Common myeloid progenitor, CD34-positive (primary cell): ENCODE data around the gene TSPYL2.

ENCODE experiments used
- CTCF ChIA-PET: fragments of 350-600 bp; sonication (Branson Sonifier 250); formaldehyde crosslinking; loops from one replicate; lab custom pipeline; 2021; ENCODE audit warnings: antibody characterized with exemption; lab: Charles Lee
- POLR2A ChIA-PET: fragments of 350-600 bp; sonication (Branson Sonifier 250); formaldehyde crosslinking; loops from one replicate; lab custom pipeline; 2021; ENCODE audit warnings: antibody characterized with exemption; lab: Charles Lee
- DNase-seq, 3 donors: peaks; one replicate each; pipeline versions ENCODE4 v3.0.0 to v3.0.0-alpha.2; 2013
- H3K27ac ChIP-seq, 2 experiments: 1 replicate in 1 of 2; 2 replicates in 1 of 2; pipeline ENCODE4 v1.7.0; 2013; ENCODE audit warnings: inconsistent platforms in 2 of 2, low read length in 2 of 2, mild to moderate bottlenecking in 2 of 2, low read depth in 1 of 2, moderate library complexity in 1 of 2; ENCODE audit not compliant: severe bottlenecking in 2 of 2, insufficient read depth in 1 of 2, poor library complexity in 1 of 2
- H3K27me3 ChIP-seq, 5 experiments: replicated peaks in 2 of 5; 1 replicate in 3 of 5; 2 replicates in 2 of 5; pipeline versions ENCODE4 v1.6.1 to v1.7.0; 2013; ENCODE audit warnings: low read length in 4 of 5, mild to moderate bottlenecking in 2 of 5, moderate library complexity in 2 of 5, inconsistent platforms in 1 of 5; ENCODE audit not compliant: insufficient read depth in 5 of 5, control insufficient read depth in 4 of 5
- H3K36me3 ChIP-seq, 4 experiments: 1 replicate in 2 of 4; 2 replicates in 2 of 4; pipeline versions ENCODE4 v1.6.1 to v1.7.0; 2013; ENCODE audit warnings: low read length in 3 of 4, control low read depth in 1 of 4, mild to moderate bottlenecking in 1 of 4; ENCODE audit not compliant: control insufficient read depth in 4 of 4, insufficient read depth in 4 of 4
- H3K4me1 ChIP-seq, 4 experiments: 1 replicate in 3 of 4; 2 replicates in 1 of 4; pipeline versions ENCODE4 v1.6.1 to v1.7.1; 2013; ENCODE audit warnings: low read length in 3 of 4, mild to moderate bottlenecking in 3 of 4, control low read depth in 1 of 4, inconsistent platforms in 1 of 4, moderate library complexity in 1 of 4; ENCODE audit not compliant: control insufficient read depth in 4 of 4, insufficient read depth in 4 of 4; ENCODE audit errors: control extremely low read depth in 1 of 4
- H3K4me3 ChIP-seq, 7 experiments: 1 replicate in 4 of 7; 2 replicates in 3 of 7; pipeline versions ENCODE4 v1.5.1 to v1.7.0; 2013; ENCODE audit warnings: mild to moderate bottlenecking in 7 of 7, low read length in 6 of 7, moderate library complexity in 6 of 7, inconsistent platforms in 2 of 7, low read depth in 2 of 7, control low read depth in 1 of 7; ENCODE audit not compliant: insufficient read depth in 4 of 7, control insufficient read depth in 1 of 7; ENCODE audit errors: extremely low read depth in 1 of 7
- H3K9me3 ChIP-seq, 5 experiments: 1 replicate in 4 of 5; 2 replicates in 1 of 5; pipeline versions ENCODE4 v1.6.1 to v1.7.1; 2013; ENCODE audit warnings: low read length in 4 of 5, mild to moderate bottlenecking in 2 of 5, inconsistent platforms in 1 of 5, low read depth in 1 of 5, moderate library complexity in 1 of 5; ENCODE audit not compliant: control insufficient read depth in 4 of 5, insufficient read depth in 2 of 5; ENCODE audit errors: control extremely low read depth in 1 of 5
- WGBS: methylation state at CpG from one replicate; pipeline ENCODE4 v1.1.5; 2013; ENCODE audit not compliant: insufficient coverage; 5-methylcytosine and 5-hydroxymethylcytosine counted together

TSPYL2 gene

DNA sequence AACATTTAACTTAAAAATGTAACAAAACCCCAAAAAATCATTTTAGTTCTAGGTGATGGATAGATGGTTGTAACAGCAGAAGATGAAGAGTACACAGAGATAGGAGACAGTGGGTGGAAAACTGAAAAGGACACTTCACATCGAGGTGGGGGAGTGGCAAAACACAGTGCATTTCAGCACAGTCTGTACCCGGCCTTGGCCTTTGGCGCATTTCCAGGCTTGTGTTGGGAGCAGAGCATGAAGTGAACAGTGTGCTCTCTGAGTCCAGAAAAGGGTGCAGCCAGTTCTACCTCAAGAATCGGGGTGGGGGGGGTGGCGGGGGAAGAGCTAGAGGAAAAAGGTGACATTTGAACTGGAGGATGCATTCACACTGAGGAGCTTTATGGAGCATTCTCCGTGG is 4.3 kb downstream of the TSPYL2 start:
- Histone ChIP-seq H3K4me1 (peaks cover 2 to 16% (median 10%) of the 10 kb centered on the region in 4 experiments), H3K4me3 (no peak overlapping the region), H3K27ac (no peak overlapping the region), H3K36me3 (peaks cover 2 to 16% (median 10%) of the 10 kb centered on the region in 4 experiments), H3K27me3 (peaks cover 0 to 36% (median 0%) of the 10 kb centered on the region in 5 experiments), H3K9me3 (no peaks in the 10 kb centered on the region)
- ChIA-PET CTCF (no interaction called here), POLR2A (no interaction called here)
- 84% methylated on average over 5 of the region's 6 CpGs for WGBS
- DNase-seq: no peak

GRCh38 chrX:53087388-53087831 is 5.2 kb downstream of the TSPYL2 start:
- ChIA-PET POLR2A (interaction anchor here (1.0 to 2.2 kb wide), 2 partner anchors 9 to 15 kb away, joined by 4 to 15 read pairs; no protein-coding TSS in a partner anchor), CTCF (interaction anchor here (5.3 kb wide), 1 partner anchor 16 kb away, joined by 52 read pairs; no protein-coding TSS in a partner anchor)
- no peak overlapping the region for H3K4me3 ChIP-seq

GRCh38 chrX:53088136-53088974 is 6.2 kb downstream of the TSPYL2 start:
- 46% methylated on average over 47 of the region's 51 CpGs for WGBS
- DNase-seq: peak; percentile 81 to 91 (median 91)
- POLR2A ChIA-PET: interaction anchor here (2.2 kb wide), 1 partner anchor 16 kb away, joined by 15 read pairs; no protein-coding TSS in a partner anchor

More at GRCh38 chrX:53087388-53087831, 5.2 kb downstream of the TSPYL2 start:
- DNase-seq: peak in 1 of 3 donors; percentile 34
- H3K4me1 ChIP-seq: peaks cover 2 to 16% (median 10%) of the 10 kb centered on the region in 4 experiments
- H3K27ac ChIP-seq: no peak overlapping the region
- peaks cover 2 to 16% (median 10%) of the 10 kb centered on the region in 4 experiments for H3K36me3 ChIP-seq
- WGBS: 81% methylated on average over 3 of the region's 3 CpGs
- no peaks in the 10 kb centered on the region for H3K9me3 ChIP-seq
- H3K27me3 ChIP-seq: peaks cover 0 to 32% (median 0%) of the 10 kb centered on the region in 5 experiments

DNA sequence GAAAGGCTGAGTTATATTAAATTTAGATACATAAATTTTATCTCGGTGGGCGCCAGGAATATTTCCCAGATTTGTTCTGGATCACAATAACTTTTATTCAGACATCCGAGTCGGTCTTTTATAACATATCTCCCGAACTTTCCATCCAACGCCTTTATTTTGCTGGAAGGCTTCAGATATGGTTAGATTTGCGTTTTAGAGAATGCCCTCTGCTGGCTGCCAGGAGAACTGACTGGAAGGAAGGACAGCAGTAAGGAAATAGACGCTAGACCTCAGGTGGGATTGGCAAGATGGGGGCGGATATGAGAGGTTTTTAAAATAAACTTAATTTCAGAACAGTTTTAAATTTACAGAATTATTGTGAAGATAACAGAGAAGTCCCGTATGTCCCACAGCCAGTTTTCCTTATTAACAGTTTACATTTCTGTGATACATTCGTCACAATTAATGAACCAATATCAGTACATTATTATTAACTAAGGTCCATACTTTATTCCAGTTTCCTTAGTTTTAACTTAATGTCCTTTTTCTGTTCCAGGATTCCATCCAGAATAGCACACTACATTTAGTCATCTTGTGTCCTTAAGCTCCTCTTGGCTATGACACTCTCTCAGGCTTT is 7.2 kb downstream of the TSPYL2 start:
- 24% methylated on average over 4 of the region's 11 CpGs for whole genome bisulfite sequencing
- no peaks in the 10 kb centered on the region for H3K9me3 ChIP-seq
- peaks cover 2 to 16% (median 10%) of the 10 kb centered on the region in 4 experiments for H3K36me3 ChIP-seq
- POLR2A ChIA-PET: no interaction called here
- H3K4me3 ChIP-seq: peak overlapping the region in 5 of 7 experiments; percentile 58 to 84 (median 71)
- peak overlapping the region in 1 of 2 experiments; percentile 57 for H3K27ac ChIP-seq
- peaks cover 0 to 39% (median 0%) of the 10 kb centered on the region in 5 experiments for H3K27me3 ChIP-seq
- peaks cover 0 to 13% (median 5%) of the 10 kb centered on the region in 4 experiments for H3K4me1 ChIP-seq
- CTCF ChIA-PET: interaction anchor here (1.2 to 5.3 kb wide), 2 partner anchors 13 to 18 kb away, joined by 3 to 52 read pairs; no protein-coding TSS in a partner anchor
- peak; percentile 58 to 78 (median 77) for DNase-seq

More at GRCh38 chrX:53088136-53088974, 6.2 kb downstream of the TSPYL2 start:
- H3K4me3 ChIP-seq: peak overlapping the region in 6 of 7 experiments; percentile 31 to 84 (median 68)
- H3K36me3 ChIP-seq: peaks cover 2 to 16% (median 10%) of the 10 kb centered on the region in 4 experiments
- H3K27me3 ChIP-seq: peaks cover 0 to 31% (median 0%) of the 10 kb centered on the region in 5 experiments
- H3K27ac ChIP-seq: peak overlapping the region in 1 of 2 experiments; percentile 57
- H3K4me1 ChIP-seq: peaks cover 0 to 13% (median 5%) of the 10 kb centered on the region in 4 experiments
- no peaks in the 10 kb centered on the region for H3K9me3 ChIP-seq
- CTCF ChIA-PET: interaction anchor here (5.3 kb wide), 1 partner anchor 17 kb away, joined by 52 read pairs; no protein-coding TSS in a partner anchor

- peaks cover 5 to 18% (median 8%) of the 10 kb centered on the region in 4 experiments for H3K4me1 ChIP-seq
- H3K27me3 ChIP-seq: peaks cover 0 to 44% (median 0%) of the 10 kb centered on the region in 5 experiments
- ChIA-PET POLR2A (no interaction called here), CTCF (interaction anchor here (1.2 to 5.3 kb wide), 2 partner anchors 14 to 18 kb away, joined by 3 to 52 read pairs; no protein-coding TSS in a partner anchor)
- H3K36me3 ChIP-seq: peaks cover 0 to 16% (median 6%) of the 10 kb centered on the region in 4 experiments
- 100% methylated on average over 2 of the region's 2 CpGs for WGBS
- H3K9me3 ChIP-seq: no peaks in the 10 kb centered on the region
- no peak overlapping the region for H3K27ac ChIP-seq
- H3K4me3 ChIP-seq: no peak overlapping the region
- DNase-seq: no peak
These were observed 7.8 kb downstream of the TSPYL2 start for GRCh38 chrX:53089925-53090324.

- CTCF ChIA-PET: interaction anchor here (5.3 kb wide), 1 partner anchor 20 kb away, joined by 52 read pairs; no protein-coding TSS in a partner anchor
These were observed 9.2 kb downstream of the TSPYL2 start for GRCh38 chrX:53091354-53091753.

More at GRCh38 chrX:53091354-53091753, 9.2 kb downstream of the TSPYL2 start:
- Histone ChIP-seq H3K36me3 (peaks cover 0 to 5% (median 0%) of the 10 kb centered on the region in 4 experiments), H3K4me3 (no peak overlapping the region), H3K9me3 (no peaks in the 10 kb centered on the region), H3K27me3 (peaks cover 0 to 35% (median 0%) of the 10 kb centered on the region in 5 experiments), H3K4me1 (peaks cover 6 to 22% (median 10%) of the 10 kb centered on the region in 4 experiments), H3K27ac (no peak overlapping the region)
- WGBS: 86% methylated on average over 1 of the region's 2 CpGs
- POLR2A ChIA-PET: no interaction called here
- no peak for DNase-seq
